Type B pancreatic cell (in vitro differentiated cells): ENCODE data around the gene SLK. TPM values are rescaled to one million over a fixed set of nuclear protein-coding genes. Genes with fewer than 3 reads are reported as not detected.
A peak's percentile ranks its signal among the peaks of the same experiment; 100 is the strongest.

Experiments
- DNase-seq: peaks from one replicate; pipeline ENCODE4 v3.0.0; 2021; ENCODE audit warnings: mixed read lengths; ENCODE audit not compliant: unreplicated experiment; ENCODE audit errors: extremely low spot score
- H3K27ac Mint-ChIP-seq: 2 replicates; pipeline ENCODE4 v1.8.0; 2021; ENCODE audit warnings: mild to moderate bottlenecking, mixed read lengths
- H3K27me3 Mint-ChIP-seq: 2 replicates; pipeline ENCODE4 v1.8.0; 2021; ENCODE audit warnings: mixed read lengths
- H3K36me3 Mint-ChIP-seq: 2 replicates; pipeline ENCODE4 v1.8.0; 2021; ENCODE audit warnings: mixed read lengths
- H3K4me1 Mint-ChIP-seq: one replicate; pipeline ENCODE4 v1.8.0; 2021; ENCODE audit warnings: mixed read lengths; ENCODE audit not compliant: unreplicated experiment
- H3K4me3 Mint-ChIP-seq: 2 replicates; pipeline ENCODE4 v1.8.0; 2021; ENCODE audit warnings: mild to moderate bottlenecking, mixed read lengths
- H3K9me3 Mint-ChIP-seq: 2 replicates; pipeline ENCODE4 v1.8.0; 2021; ENCODE audit warnings: mixed read lengths
- long read RNA-seq: library from polyadenylated mRNA; unstranded; transcript quantifications from one replicate; pipeline ENCODE4 v2.0.0, GENCODE V29; 2020
- total RNA-seq: library from RNA; stranded (reverse); gene quantifications from 2 replicates; pipeline ENCODE4 v1.2.1, GENCODE V29; 2021; ENCODE audit warnings: low replicate concordance
- TF ChIP-seq, protein P1 (sequence below): fragments of 200-600 bp; sonication (generic); conservative IDR thresholded peaks from 2 replicates; pipeline ENCODE4 v1.5.0; 2021; ENCODE audit warnings: antibody characterized with exemption, mild to moderate bottlenecking

Gene SLK
- total RNA-seq: 61.6 and 134 TPM in 2 replicates
- long read RNA-seq, full-length matches to known transcripts: 1 of 109 reads
- long read RNA-seq, partial matches to known transcripts: 80 of 109 reads
- long read RNA-seq, other reads (novel, unspliced or antisense): 28 of 109 reads

DNA sequence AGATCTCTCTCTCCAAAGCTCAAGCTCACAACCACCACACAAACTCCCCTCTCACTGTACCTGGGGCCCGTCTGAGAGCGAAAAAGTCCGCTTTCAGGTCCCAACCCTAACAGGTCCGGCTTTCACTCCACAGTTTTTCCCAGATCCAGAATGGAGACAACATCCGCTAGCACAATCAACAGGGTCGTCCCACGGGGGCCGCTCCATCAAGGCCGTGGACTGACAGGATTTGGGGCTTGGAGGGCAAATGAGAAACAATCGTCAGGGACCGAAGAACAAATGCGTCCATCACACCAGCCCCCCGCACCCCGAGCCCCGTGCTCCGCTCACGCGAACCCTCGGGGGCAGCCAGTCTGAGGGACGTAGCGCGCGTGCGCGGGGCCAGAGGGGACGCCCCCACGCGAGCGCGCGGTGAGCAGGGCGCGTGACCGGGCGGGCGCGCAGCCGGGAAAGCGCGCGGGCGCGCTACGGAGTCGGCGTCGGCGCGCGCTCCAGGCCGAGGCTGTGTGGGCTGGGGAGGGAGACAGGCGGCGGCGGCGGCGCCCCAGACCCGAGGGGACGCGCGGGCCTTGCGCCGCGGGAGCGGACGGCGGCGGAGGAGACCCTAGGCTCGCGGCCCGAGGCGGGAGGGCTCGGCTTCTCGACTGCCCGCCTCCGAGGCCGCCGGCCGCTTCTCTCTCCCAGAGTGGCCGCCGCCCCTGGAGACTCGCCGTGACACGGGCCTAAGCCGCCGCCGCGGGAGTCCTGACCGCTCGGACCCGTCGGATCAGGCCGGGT is at the start of gene SLK:
Gene SLK (plus strand): TSS at position 470 of the 777 bp plus-strand sequence. CDS start 606 bp downstream, outside the sequence.
- TF ChIP-seq, protein P1, sequence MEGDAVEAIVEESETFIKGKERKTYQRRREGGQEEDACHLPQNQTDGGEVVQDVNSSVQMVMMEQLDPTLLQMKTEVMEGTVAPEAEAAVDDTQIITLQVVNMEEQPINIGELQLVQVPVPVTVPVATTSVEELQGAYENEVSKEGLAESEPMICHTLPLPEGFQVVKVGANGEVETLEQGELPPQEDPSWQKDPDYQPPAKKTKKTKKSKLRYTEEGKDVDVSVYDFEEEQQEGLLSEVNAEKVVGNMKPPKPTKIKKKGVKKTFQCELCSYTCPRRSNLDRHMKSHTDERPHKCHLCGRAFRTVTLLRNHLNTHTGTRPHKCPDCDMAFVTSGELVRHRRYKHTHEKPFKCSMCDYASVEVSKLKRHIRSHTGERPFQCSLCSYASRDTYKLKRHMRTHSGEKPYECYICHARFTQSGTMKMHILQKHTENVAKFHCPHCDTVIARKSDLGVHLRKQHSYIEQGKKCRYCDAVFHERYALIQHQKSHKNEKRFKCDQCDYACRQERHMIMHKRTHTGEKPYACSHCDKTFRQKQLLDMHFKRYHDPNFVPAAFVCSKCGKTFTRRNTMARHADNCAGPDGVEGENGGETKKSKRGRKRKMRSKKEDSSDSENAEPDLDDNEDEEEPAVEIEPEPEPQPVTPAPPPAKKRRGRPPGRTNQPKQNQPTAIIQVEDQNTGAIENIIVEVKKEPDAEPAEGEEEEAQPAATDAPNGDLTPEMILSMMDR: no peak
- H3K27ac Mint-ChIP-seq: peak within 1 kb of the TSS; percentile 96
- DNase-seq: peak; percentile 90

GRCh38 chr10:103917302-103918052 is 49.5 kb upstream of the SLK start:
- Mint-ChIP-seq H3K27ac (peak overlapping the region; percentile 96), H3K36me3 (peaks cover 18% of the 10 kb centered on the region), H3K4me3 (peak overlapping the region; percentile 98), H3K27me3 (no peaks in the 10 kb centered on the region), H3K9me3 (no peaks in the 10 kb centered on the region), H3K4me1 (peaks cover 24% of the 10 kb centered on the region)
- TF ChIP-seq, protein P1: no peak
- DNase-seq: no peak

More for the DNA sequence above, at the start of gene SLK:
- Mint-ChIP-seq H3K27me3 (no peaks in the 10 kb centered on the region), H3K9me3 (no peaks in the 10 kb centered on the region), H3K4me1 (peaks cover 18% of the 10 kb centered on the region), H3K4me3 (peak within 1 kb of the TSS; percentile 99), H3K36me3 (peaks cover 4% of the 10 kb centered on the region)

- H3K36me3 Mint-ChIP-seq: peaks cover 12% of the 10 kb centered on the region
- H3K27ac Mint-ChIP-seq: peak within 1 kb of the TSS; percentile 96
- H3K4me3 Mint-ChIP-seq: peak within 1 kb of the TSS; percentile 98
- peaks cover 17% of the 10 kb centered on the region for H3K4me1 Mint-ChIP-seq
- TF ChIP-seq, protein P1: peak; percentile 60
- no peaks in the 10 kb centered on the region for H3K27me3 Mint-ChIP-seq
- no peaks in the 10 kb centered on the region for H3K9me3 Mint-ChIP-seq
- DNase-seq: peak; percentile 96
Measured at GRCh38 chr10:103918053-103918846, 48.7 kb upstream of the SLK start, which contains the start of gene STN1. Gene STN1 (minus strand): TSS chr10:103918184. CDS start chr10:103917594, 590 bp downstream.

- peak overlapping the region; percentile 96 for H3K27ac Mint-ChIP-seq
- peak overlapping the region; percentile 16 for H3K4me3 Mint-ChIP-seq
- H3K36me3 Mint-ChIP-seq: peaks cover 8% of the 10 kb centered on the region
- H3K9me3 Mint-ChIP-seq: no peaks in the 10 kb centered on the region
- no peaks in the 10 kb centered on the region for H3K27me3 Mint-ChIP-seq
- no peak for DNase-seq
- TF ChIP-seq, protein P1: no peak
- H3K4me1 Mint-ChIP-seq: peaks cover 11% of the 10 kb centered on the region
Measured at GRCh38 chr10:103919648-103920025, 47.3 kb upstream of the SLK start.

DNA sequence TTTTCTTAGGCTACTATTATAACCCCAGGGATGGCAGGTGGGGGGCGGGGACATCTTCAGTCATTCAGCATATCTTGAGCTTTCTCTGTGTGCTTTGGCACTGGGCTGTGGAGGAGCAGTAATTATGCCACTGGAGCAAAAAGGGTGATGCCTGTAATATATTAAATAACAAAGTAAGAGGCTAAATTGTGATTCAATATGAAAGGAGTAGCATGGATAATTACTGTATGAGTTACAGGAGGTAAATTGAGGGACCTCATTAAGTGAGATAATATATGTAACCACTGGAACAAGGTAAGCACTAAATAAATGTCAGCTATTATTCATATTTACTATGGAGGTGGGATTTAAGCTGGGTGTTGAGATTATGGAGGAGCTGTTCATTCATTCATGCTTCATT is 45.7 kb upstream of the SLK start:
- no peak overlapping the region for H3K27ac Mint-ChIP-seq
- H3K27me3 Mint-ChIP-seq: no peaks in the 10 kb centered on the region
- TF ChIP-seq, protein P1: no peak
- peaks cover 15% of the 10 kb centered on the region for H3K4me1 Mint-ChIP-seq
- no peaks in the 10 kb centered on the region for H3K36me3 Mint-ChIP-seq
- H3K9me3 Mint-ChIP-seq: no peaks in the 10 kb centered on the region
- H3K4me3 Mint-ChIP-seq: no peak overlapping the region
- DNase-seq: no peak
